ENCODE measurements around the gene CDH23. TPM values are rescaled to one million over a fixed set of nuclear protein-coding genes. Genes with fewer than 3 reads are reported as not detected.

The CDH23 gene
- total RNA-seq, 1 experiment from 2014 or later = 2.9 TPM

GRCh38 chr10:71765176-71765904 is 368.6 kb downstream of the CDH23 start (continued):
- TF ChIP-seq ERG (CRISPR knock-in tag; IDR thresholded peaks at IDR 0.05) = no peak
- TF ChIP-seq ETV6 (CRISPR knock-in tag; IDR thresholded peaks at IDR 0.05) = no peak
- TF ChIP-seq CBFB (CRISPR knock-in tag; IDR thresholded peaks at IDR 0.05; ENCODE audit: low read depth) = no peak
- no peak for TF ChIP-seq TP53 (CRISPR knock-in tag; IDR thresholded peaks at IDR 0.05)
- no peak for TF ChIP-seq AFF4 (CRISPR knock-in tag; IDR thresholded peaks at IDR 0.05; ENCODE audit: borderline replicate concordance)
- no peak for TF ChIP-seq NR1H2 (CRISPR knock-in tag; IDR thresholded peaks at IDR 0.05)
- TF ChIP-seq ZNF416 (CRISPR knock-in tag; IDR thresholded peaks at IDR 0.05) = no peak
- no peak for TF ChIP-seq ZSCAN18 (CRISPR knock-in tag; IDR thresholded peaks at IDR 0.05)
- TF ChIP-seq NR3C1 (CRISPR knock-in tag; conservative IDR thresholded peaks at IDR 0.05; ENCODE audit: low read depth) = no peak
- TF ChIP-seq KAT7 (CRISPR knock-in tag; IDR thresholded peaks at IDR 0.05; ENCODE audit: borderline replicate concordance) = no peak

GRCh38 chr10:71765906-71766716 is 369.4 kb downstream of the CDH23 start:
- no peak for TF ChIP-seq PRDM15 (CRISPR knock-in tag; IDR thresholded peaks at IDR 0.05)
- ChIA-PET CTCF (interaction anchor here (2.1 to 4.9 kb wide), 2 partner anchors 7 to 19 kb away, joined by 5 to 22 read pairs; partner anchors contain the start of gene VSIR), POLR2A (no interaction called here)
- Mint-ChIP-seq H3K9me3 (no peaks in the 10 kb centered on the region), H3K27ac (no peak overlapping the region), H3K27me3 (ENCODE audit: low read depth) (no peaks in the 10 kb centered on the region), H3K36me3 (no peaks in the 10 kb centered on the region), H3K4me1 (peaks cover 4% of the 10 kb centered on the region), H3K4me3 (no peak overlapping the region)
- ATAC-seq = no peak
- no peak for DNase-seq (ENCODE audit: low spot score)

All from WTC11 (cell line).